Measurements from ENCODE around the gene NAIF1.
"Not testable (repeated sequence)": the region's sequence is repeated elsewhere in the genome, so short reads cannot be mapped to it uniquely, and the experiment has no call there.

Gene NAIF1

GRCh38 chr9:128025736-128026135 is 41.4 kb downstream of the NAIF1 start:
- no peak for TF ChIP-seq ZNF274 (IDR thresholded peaks at IDR 0.05; ENCODE audit: low read depth, low read length)
- no peak overlapping the region for H3K4me3 ChIP-seq (ENCODE audit: low read length)

- no peak overlapping the region for H3K4me3 ChIP-seq (ENCODE audit: low read length)
- no peak for TF ChIP-seq ZNF274 (IDR thresholded peaks at IDR 0.05; ENCODE audit: low read depth, low read length)
Measured at GRCh38 chr9:128024761-128025308, 42.3 kb downstream of the NAIF1 start.

- not testable (repeated sequence) for H3K4me3 ChIP-seq (ENCODE audit: low read length)
Measured at GRCh38 chr9:128023671-128024070, 43.4 kb downstream of the NAIF1 start.

GRCh38 chr9:128022886-128023285 is 44.2 kb downstream of the NAIF1 start:
- TF ChIP-seq ZNF274 (IDR thresholded peaks at IDR 0.05; ENCODE audit: low read depth, low read length), result no peak

GRCh38 chr9:128021098-128021497 is 46.0 kb downstream of the NAIF1 start:
- no peak for TF ChIP-seq ZNF274 (IDR thresholded peaks at IDR 0.05; ENCODE audit: low read depth, low read length)
- H3K4me3 ChIP-seq (ENCODE audit: low read length), result no peak overlapping the region

More at GRCh38 chr9:128022886-128023285, 44.2 kb downstream of the NAIF1 start:
- no peak overlapping the region for H3K4me3 ChIP-seq (ENCODE audit: low read length)

- no peak for TF ChIP-seq ZNF274 (IDR thresholded peaks at IDR 0.05; ENCODE audit: low read depth, low read length)
- H3K4me3 ChIP-seq (ENCODE audit: low read length), result no peak overlapping the region
Measured at GRCh38 chr9:128020692-128021091, 46.4 kb downstream of the NAIF1 start.

GRCh38 chr9:128015696-128016095 is 51.4 kb downstream of the NAIF1 start:
- H3K4me3 ChIP-seq (ENCODE audit: low read length), result no peak overlapping the region
- TF ChIP-seq ZNF274 (IDR thresholded peaks at IDR 0.05; ENCODE audit: low read depth, low read length), result no peak

Data from GM08714 (cell line).